HFFc6 (cell line): Measurements from ENCODE around the gene ARHGEF3. TPM values are rescaled to one million over a fixed set of nuclear protein-coding genes. Genes with fewer than 3 reads are reported as not detected.
"Not testable (repeated sequence)": the region's sequence is repeated elsewhere in the genome, so short reads cannot be mapped to it uniquely, and the experiment has no call there.

ENCODE experiments used
- DNase-seq: peaks from one replicate; pipeline ENCODE4 v3.0.0-alpha.2; 2018
- H3K27ac Mint-ChIP-seq: 2 replicates; pipeline ENCODE4 v1.8.0; 2020; ENCODE audit warnings: mild to moderate bottlenecking, mixed read lengths
- H3K27me3 Mint-ChIP-seq: 2 replicates; pipeline ENCODE4 v1.8.0; 2021; ENCODE audit warnings: mild to moderate bottlenecking, moderate library complexity, mixed read lengths; ENCODE audit not compliant: insufficient read depth
- H3K36me3 Mint-ChIP-seq: 2 replicates; pipeline ENCODE4 v1.8.0; 2021; ENCODE audit warnings: low read depth, mixed read lengths
- H3K4me1 Mint-ChIP-seq: 2 replicates; pipeline ENCODE4 v1.8.0; 2020; ENCODE audit warnings: low read depth, mixed read lengths
- H3K4me3 Mint-ChIP-seq: 2 replicates; pipeline ENCODE4 v1.8.0; 2020; ENCODE audit warnings: mild to moderate bottlenecking, moderate library complexity, mixed read lengths
- H3K9me3 Mint-ChIP-seq: 2 replicates; pipeline ENCODE4 v1.8.0; 2020; ENCODE audit warnings: mild to moderate bottlenecking, mixed read lengths
- total RNA-seq, 6 experiments: library from RNA; stranded (reverse); fragmentation: NEBNext Ultra II Directional; extraction: Animal tissue kit (Norgen Biotek cat#: 25700); gene quantifications; 2 replicates in 1 of 6; 3 replicates in 5 of 6; pipeline ENCODE4 v1.2.3, GENCODE V29; 2021
- TF ChIP-seq, protein P1 (sequence below): fragments of 200-600 bp; sonication (generic); IDR thresholded peaks from 2 replicates; pipeline ENCODE4 v1.5.0; 2021; ENCODE audit warnings: antibody characterized with exemption, mild to moderate bottlenecking

ARHGEF3 gene
- total RNA-seq, 6 experiments from 2014 or later, result 1.7 to 5.9 (median 2.4) TPM

DNA sequence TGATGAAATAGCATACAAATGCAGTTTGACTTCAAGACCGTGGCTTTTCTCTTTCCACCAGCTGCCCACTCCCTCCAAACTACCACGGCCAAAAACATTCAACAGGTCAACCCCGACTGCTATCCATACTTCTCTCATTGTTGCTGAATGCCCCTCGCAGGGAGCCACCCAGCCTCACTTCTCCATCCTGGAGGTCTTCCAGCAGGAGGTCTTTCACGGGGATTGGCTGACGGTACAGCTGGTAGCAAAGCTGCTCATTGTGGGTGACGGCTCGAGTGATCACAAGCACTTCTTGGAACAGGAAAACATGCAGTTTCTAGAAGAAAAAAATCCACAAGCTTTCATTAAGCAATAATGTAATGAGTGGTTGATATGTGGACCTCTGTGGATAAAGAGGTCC lies 69.6 kb downstream of the ARHGEF3 start:
- TF ChIP-seq, protein P1, sequence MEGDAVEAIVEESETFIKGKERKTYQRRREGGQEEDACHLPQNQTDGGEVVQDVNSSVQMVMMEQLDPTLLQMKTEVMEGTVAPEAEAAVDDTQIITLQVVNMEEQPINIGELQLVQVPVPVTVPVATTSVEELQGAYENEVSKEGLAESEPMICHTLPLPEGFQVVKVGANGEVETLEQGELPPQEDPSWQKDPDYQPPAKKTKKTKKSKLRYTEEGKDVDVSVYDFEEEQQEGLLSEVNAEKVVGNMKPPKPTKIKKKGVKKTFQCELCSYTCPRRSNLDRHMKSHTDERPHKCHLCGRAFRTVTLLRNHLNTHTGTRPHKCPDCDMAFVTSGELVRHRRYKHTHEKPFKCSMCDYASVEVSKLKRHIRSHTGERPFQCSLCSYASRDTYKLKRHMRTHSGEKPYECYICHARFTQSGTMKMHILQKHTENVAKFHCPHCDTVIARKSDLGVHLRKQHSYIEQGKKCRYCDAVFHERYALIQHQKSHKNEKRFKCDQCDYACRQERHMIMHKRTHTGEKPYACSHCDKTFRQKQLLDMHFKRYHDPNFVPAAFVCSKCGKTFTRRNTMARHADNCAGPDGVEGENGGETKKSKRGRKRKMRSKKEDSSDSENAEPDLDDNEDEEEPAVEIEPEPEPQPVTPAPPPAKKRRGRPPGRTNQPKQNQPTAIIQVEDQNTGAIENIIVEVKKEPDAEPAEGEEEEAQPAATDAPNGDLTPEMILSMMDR, result no peak
- Mint-ChIP-seq H3K4me3 (no peak overlapping the region), H3K36me3 (peaks cover 14% of the 10 kb centered on the region; the same call in 1 of the 2 replicates), H3K4me1 (no peaks in the 10 kb centered on the region), H3K27me3 (no peaks in the 10 kb centered on the region), H3K9me3 (no peaks in the 10 kb centered on the region), H3K27ac (no peak overlapping the region; the same call in 1 of the 2 replicates)
- no peak for DNase-seq

DNA sequence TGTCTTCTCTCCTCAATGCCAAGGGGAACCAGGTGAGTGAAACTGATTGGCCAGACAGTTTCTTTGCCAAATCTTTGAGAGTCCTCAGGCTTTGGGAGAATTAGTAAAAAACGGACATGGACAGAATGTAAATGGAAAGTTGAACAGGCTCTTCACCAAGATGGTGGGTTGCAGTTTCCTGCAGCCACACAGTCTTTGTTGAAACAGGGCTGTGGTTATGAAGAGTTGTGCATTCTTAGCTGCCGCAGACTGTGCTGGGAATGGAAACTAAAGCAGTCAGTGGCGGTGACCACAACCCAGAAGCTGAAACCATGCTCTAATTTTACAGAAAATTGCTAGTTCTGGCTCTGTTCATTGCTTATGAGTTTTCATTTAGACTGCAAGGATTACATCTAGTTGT lies 76.6 kb downstream of the ARHGEF3 start:
- Mint-ChIP-seq H3K36me3 (peaks cover 6% of the 10 kb centered on the region; the same call in 1 of the 2 replicates), H3K27me3 (no peaks in the 10 kb centered on the region), H3K27ac (no peak overlapping the region), H3K4me1 (no peaks in the 10 kb centered on the region), H3K4me3 (no peak overlapping the region), H3K9me3 (no peaks in the 10 kb centered on the region)
- DNase-seq, result no peak
- TF ChIP-seq, protein P1, result no peak

GRCh38 chr3:56724676-56725075 lies 77.1 kb downstream of the ARHGEF3 start:
- DNase-seq, result no peak
- peaks cover 6% of the 10 kb centered on the region; the same call in 1 of the 2 replicates for H3K36me3 Mint-ChIP-seq
- H3K27ac Mint-ChIP-seq, result no peak overlapping the region
- no peak overlapping the region for H3K4me3 Mint-ChIP-seq
- TF ChIP-seq, protein P1, result no peak
- H3K9me3 Mint-ChIP-seq, result no peaks in the 10 kb centered on the region
- no peaks in the 10 kb centered on the region for H3K4me1 Mint-ChIP-seq
- peaks cover 3% of the 10 kb centered on the region; the same call in 1 of the 2 replicates for H3K27me3 Mint-ChIP-seq

GRCh38 chr3:56720849-56721248 lies 80.9 kb downstream of the ARHGEF3 start:
- Mint-ChIP-seq H3K4me1 (no peaks in the 10 kb centered on the region), H3K4me3 (no peak overlapping the region), H3K36me3 (no peaks in the 10 kb centered on the region; the same call in none of the 2 replicates), H3K27me3 (peaks cover 8% of the 10 kb centered on the region; the same call in 1 of the 2 replicates), H3K9me3 (no peaks in the 10 kb centered on the region), H3K27ac (no peak overlapping the region)
- no peak for DNase-seq
- TF ChIP-seq, protein P1, result no peak

GRCh38 chr3:56718809-56719208 lies 82.9 kb downstream of the ARHGEF3 start:
- not testable (repeated sequence) for H3K27ac Mint-ChIP-seq, H3K9me3 Mint-ChIP-seq, H3K4me1 Mint-ChIP-seq, H3K36me3 Mint-ChIP-seq, H3K27me3 Mint-ChIP-seq, DNase-seq, H3K4me3 Mint-ChIP-seq

GRCh38 chr3:56711344-56711743 lies 90.4 kb downstream of the ARHGEF3 start:
- Mint-ChIP-seq H3K27me3 (no peaks in the 10 kb centered on the region; the same call in none of the 2 replicates), H3K9me3 (peaks cover 4% of the 10 kb centered on the region; the same call in 1 of the 2 replicates), H3K36me3 (peaks cover 6% of the 10 kb centered on the region), H3K27ac (no peak overlapping the region), H3K4me1 (no peaks in the 10 kb centered on the region), H3K4me3 (no peak overlapping the region)
- TF ChIP-seq, protein P1, result no peak
- DNase-seq, result no peak

GRCh38 chr3:56707412-56707811 lies 94.3 kb downstream of the ARHGEF3 start:
- H3K27ac Mint-ChIP-seq, H3K36me3 Mint-ChIP-seq, H3K9me3 Mint-ChIP-seq, DNase-seq, H3K27me3 Mint-ChIP-seq, H3K4me1 Mint-ChIP-seq, H3K4me3 Mint-ChIP-seq: not testable (repeated sequence)
